Measurements from ENCODE around the gene MEGF8.

Gene MEGF8

DNA sequence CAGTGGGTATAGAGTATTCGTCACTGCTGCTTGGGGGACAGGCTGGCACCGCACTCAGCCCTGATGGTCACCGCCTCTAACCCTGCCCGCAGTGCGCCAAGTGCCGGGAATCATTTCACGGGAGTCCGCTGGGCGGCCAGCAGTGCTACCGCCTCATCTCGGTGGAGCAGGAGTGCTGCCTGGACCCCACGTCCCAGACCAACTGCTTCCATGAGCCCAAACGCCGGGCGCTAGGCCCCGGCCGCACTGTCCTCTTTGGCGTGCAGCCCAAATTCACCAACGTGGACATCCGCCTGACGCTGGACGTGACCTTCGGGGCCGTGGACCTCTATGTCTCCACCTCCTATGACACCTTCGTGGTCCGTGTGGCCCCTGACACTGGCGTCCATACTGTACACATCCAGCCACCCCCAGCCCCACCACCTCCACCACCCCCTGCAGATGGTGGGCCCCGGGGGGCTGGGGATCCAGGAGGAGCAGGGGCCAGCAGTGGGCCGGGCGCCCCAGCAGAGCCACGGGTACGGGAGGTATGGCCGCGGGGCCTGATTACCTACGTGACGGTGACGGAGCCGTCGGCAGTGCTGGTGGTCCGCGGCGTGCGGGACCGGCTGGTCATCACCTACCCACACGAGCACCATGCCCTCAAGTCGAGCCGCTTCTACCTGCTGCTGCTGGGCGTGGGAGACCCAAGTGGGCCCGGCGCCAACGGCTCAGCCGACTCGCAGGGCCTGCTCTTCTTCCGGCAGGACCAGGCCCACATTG, 50.2 kb downstream of the MEGF8 start:
- no peak overlapping the region for H3K4me3 ChIP-seq (replicated peaks; ENCODE audit: insufficient read depth, low read length)
- TF ChIP-seq POLR2AphosphoS5 (IDR thresholded peaks at IDR 0.05; ENCODE audit: low read depth): no peak
- no peak for TF ChIP-seq SPI1 (IDR thresholded peaks at IDR 0.05; ENCODE audit: borderline replicate concordance, low read depth)
- no peak for TF ChIP-seq GABPA (IDR thresholded peaks at IDR 0.05; ENCODE audit: low read depth)
- DNase-seq (ENCODE audit: low read depth in 1 of 2, low spot score in 1 of 2): no peak
- H3K27ac ChIP-seq (replicated peaks): no peak overlapping the region
- no peaks in the 10 kb centered on the region for H3K27me3 ChIP-seq (ENCODE audit: insufficient read depth, poor library complexity, severe bottlenecking)

DNA sequence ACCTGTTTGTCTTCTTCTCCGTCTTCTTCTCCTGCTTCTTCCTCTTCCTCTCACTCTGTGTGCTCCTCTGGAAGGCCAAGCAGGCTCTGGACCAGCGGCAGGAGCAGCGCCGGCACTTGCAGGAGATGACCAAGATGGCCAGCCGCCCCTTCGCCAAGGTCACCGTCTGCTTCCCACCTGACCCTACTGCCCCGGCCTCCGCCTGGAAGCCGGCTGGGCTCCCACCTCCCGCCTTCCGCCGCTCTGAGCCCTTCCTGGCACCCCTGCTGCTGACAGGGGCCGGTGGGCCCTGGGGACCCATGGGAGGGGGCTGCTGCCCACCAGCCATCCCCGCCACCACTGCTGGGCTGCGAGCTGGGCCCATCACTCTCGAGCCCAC, 50.7 kb downstream of the MEGF8 start:
- TF ChIP-seq, protein P1, sequence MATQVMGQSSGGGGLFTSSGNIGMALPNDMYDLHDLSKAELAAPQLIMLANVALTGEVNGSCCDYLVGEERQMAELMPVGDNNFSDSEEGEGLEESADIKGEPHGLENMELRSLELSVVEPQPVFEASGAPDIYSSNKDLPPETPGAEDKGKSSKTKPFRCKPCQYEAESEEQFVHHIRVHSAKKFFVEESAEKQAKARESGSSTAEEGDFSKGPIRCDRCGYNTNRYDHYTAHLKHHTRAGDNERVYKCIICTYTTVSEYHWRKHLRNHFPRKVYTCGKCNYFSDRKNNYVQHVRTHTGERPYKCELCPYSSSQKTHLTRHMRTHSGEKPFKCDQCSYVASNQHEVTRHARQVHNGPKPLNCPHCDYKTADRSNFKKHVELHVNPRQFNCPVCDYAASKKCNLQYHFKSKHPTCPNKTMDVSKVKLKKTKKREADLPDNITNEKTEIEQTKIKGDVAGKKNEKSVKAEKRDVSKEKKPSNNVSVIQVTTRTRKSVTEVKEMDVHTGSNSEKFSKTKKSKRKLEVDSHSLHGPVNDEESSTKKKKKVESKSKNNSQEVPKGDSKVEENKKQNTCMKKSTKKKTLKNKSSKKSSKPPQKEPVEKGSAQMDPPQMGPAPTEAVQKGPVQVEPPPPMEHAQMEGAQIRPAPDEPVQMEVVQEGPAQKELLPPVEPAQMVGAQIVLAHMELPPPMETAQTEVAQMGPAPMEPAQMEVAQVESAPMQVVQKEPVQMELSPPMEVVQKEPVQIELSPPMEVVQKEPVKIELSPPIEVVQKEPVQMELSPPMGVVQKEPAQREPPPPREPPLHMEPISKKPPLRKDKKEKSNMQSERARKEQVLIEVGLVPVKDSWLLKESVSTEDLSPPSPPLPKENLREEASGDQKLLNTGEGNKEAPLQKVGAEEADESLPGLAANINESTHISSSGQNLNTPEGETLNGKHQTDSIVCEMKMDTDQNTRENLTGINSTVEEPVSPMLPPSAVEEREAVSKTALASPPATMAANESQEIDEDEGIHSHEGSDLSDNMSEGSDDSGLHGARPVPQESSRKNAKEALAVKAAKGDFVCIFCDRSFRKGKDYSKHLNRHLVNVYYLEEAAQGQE (IDR thresholded peaks at IDR 0.05; ENCODE audit: insufficient replicate concordance, low read depth): no peak
- TF ChIP-seq POLR2AphosphoS5 (IDR thresholded peaks at IDR 0.05; ENCODE audit: low read depth) (no peak), GABPA (IDR thresholded peaks at IDR 0.05; ENCODE audit: low read depth) (no peak), SPI1 (IDR thresholded peaks at IDR 0.05; ENCODE audit: borderline replicate concordance, low read depth) (no peak)
- TF ChIP-seq, protein P2, sequence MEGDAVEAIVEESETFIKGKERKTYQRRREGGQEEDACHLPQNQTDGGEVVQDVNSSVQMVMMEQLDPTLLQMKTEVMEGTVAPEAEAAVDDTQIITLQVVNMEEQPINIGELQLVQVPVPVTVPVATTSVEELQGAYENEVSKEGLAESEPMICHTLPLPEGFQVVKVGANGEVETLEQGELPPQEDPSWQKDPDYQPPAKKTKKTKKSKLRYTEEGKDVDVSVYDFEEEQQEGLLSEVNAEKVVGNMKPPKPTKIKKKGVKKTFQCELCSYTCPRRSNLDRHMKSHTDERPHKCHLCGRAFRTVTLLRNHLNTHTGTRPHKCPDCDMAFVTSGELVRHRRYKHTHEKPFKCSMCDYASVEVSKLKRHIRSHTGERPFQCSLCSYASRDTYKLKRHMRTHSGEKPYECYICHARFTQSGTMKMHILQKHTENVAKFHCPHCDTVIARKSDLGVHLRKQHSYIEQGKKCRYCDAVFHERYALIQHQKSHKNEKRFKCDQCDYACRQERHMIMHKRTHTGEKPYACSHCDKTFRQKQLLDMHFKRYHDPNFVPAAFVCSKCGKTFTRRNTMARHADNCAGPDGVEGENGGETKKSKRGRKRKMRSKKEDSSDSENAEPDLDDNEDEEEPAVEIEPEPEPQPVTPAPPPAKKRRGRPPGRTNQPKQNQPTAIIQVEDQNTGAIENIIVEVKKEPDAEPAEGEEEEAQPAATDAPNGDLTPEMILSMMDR (IDR thresholded peaks at IDR 0.05; ENCODE audit: insufficient read depth, low read length): no peak
- H3K27ac ChIP-seq (replicated peaks): no peak overlapping the region
- H3K4me3 ChIP-seq (replicated peaks; ENCODE audit: insufficient read depth, low read length): no peak overlapping the region
- no peaks in the 10 kb centered on the region for H3K27me3 ChIP-seq (ENCODE audit: insufficient read depth, poor library complexity, severe bottlenecking)
- DNase-seq (ENCODE audit: low read depth in 1 of 2, low spot score in 1 of 2): no peak

DNA sequence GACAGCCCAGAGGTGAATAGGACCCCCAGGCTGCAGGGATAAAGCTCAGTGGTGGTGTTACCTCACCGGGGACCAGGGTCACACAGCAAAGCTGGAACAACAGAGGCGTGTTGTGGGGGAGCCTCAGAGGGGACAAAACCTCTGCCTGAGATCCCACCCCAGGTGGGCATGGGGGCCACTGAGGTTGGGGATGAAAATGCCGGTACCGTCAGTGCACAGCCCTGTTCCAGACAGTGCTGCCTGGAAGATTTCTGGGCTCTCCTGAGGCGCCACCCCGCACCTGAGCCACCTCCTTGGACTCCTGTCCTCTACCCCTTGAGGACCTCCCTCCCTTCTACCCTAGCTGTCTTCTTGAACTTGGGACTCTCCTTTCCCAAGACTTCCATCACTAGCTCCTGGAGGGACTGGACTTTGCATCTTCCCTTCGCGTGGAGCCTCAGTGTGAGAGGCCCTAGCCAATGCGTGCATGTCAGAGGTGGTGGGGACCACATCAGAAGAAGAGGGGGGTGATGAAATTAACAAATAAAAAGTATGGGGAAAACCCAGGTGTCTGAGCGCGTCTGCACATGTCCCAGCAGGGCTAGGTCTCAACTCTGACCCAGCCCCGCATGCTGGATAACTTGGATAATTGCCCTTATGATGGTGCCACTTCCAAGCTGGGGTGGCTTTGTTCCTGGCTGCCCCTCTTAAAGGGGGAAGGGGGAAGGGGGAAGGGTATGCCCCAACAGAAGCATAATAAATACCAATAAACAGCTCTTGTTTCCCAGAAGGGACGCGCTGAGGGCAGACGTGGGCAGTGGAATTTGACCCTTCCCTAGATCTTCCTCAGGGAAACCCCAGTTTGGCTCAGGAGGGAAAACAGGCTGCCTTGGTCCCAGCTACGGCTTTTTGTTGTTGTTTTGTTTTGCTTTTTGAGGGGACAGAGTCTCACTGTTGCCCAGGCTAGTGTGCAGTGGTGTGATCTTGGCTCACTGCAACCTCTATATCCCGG, 53.1 kb downstream of the MEGF8 start:
- no peak overlapping the region for H3K27ac ChIP-seq (replicated peaks)
- TF ChIP-seq SPI1 (IDR thresholded peaks at IDR 0.05; ENCODE audit: borderline replicate concordance, low read depth) (no peak), POLR2AphosphoS5 (IDR thresholded peaks at IDR 0.05; ENCODE audit: low read depth) (no peak), GABPA (IDR thresholded peaks at IDR 0.05; ENCODE audit: low read depth) (no peak)
- TF ChIP-seq, protein P2 (IDR thresholded peaks at IDR 0.05; ENCODE audit: insufficient read depth, low read length): no peak
- TF ChIP-seq, protein P1 (IDR thresholded peaks at IDR 0.05; ENCODE audit: insufficient replicate concordance, low read depth): no peak
- H3K4me3 ChIP-seq (replicated peaks; ENCODE audit: insufficient read depth, low read length): no peak overlapping the region
- no peaks in the 10 kb centered on the region for H3K27me3 ChIP-seq (ENCODE audit: insufficient read depth, poor library complexity, severe bottlenecking)
- DNase-seq (ENCODE audit: low read depth in 1 of 2, low spot score in 1 of 2): no peak

DNA sequence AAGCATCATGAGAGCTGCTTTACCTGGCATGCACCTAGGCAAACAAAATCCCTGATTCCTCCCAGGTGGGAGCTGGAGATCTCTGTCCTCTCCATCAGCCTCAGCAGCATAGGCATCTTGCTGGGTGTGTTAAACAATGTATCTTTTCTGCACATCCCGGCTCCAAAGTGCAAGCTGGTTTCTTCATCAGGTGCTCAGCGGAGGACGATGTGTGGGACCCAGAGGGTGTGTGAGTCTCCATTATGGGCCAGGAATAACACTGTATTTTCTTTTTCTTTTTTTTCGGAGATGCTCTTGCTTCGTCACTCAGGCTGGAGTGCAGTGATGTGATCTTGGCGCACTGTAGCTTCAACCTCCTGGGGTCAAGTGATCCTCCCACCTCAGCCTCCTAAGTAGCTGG, 54.7 kb downstream of the MEGF8 start:
- no peak for TF ChIP-seq SPI1 (IDR thresholded peaks at IDR 0.05; ENCODE audit: borderline replicate concordance, low read depth)
- no peaks in the 10 kb centered on the region for H3K27me3 ChIP-seq (ENCODE audit: insufficient read depth, poor library complexity, severe bottlenecking)
- no peak for DNase-seq (ENCODE audit: low read depth in 1 of 2, low spot score in 1 of 2)
- no peak overlapping the region for H3K27ac ChIP-seq (replicated peaks)
- H3K4me3 ChIP-seq (replicated peaks; ENCODE audit: insufficient read depth, low read length): no peak overlapping the region

Data from HL-60 (cell line).